PC-9 (cell line): ENCODE measurements around the gene HDAC10. TPM values are rescaled to one million over a fixed set of nuclear protein-coding genes. Genes with fewer than 3 reads are reported as not detected.

Experiments
- BruUV-seq: library from RNA; stranded (reverse); fragments of 400-500 nt; replicated peaks from 2 replicates; lab custom pipeline; 2021; lab: Mats Ljungman, UMichigan
- CTCF ChIA-PET: fragments of 300-600 bp; sonication (Branson Sonifier 250); formaldehyde crosslinking; loops from one replicate; lab custom pipeline; 2022; ENCODE audit warnings: antibody characterized with exemption; lab: Charles Lee
- POLR2A ChIA-PET: fragments of 300-600 bp; sonication (Branson Sonifier 250); formaldehyde crosslinking; loops from one replicate; lab custom pipeline; 2022; ENCODE audit warnings: antibody characterized with exemption; ENCODE audit not compliant: unreplicated experiment; lab: Charles Lee
- DNase-seq, 2 experiments: peaks; one replicate each; pipeline versions ENCODE4 v3.0.0 to v3.0.0-alpha.2; 2015 to 2022; ENCODE audit warnings: mixed read lengths in 1 of 2
- H2AFZ ChIP-seq: fragments of 200-600 bp; sonication (generic); 2 replicates; pipeline ENCODE4 v1.8.1; 2017; ENCODE audit warnings: antibody characterized with exemption
- H3F3A ChIP-seq: fragments of 200-600 bp; sonication (generic); 2 replicates; pipeline ENCODE4 v1.8.1; 2017; ENCODE audit warnings: antibody characterized with exemption, mild to moderate bottlenecking, low read depth; ENCODE audit not compliant: insufficient read depth
- H3K27ac ChIP-seq: fragments of 200-600 bp; sonication (generic); 2 replicates; pipeline ENCODE4 v1.6.1; 2016; ENCODE audit warnings: mixed run types
- H3K27me3 ChIP-seq: fragments of 200-600 bp; sonication (generic); 2 replicates; pipeline ENCODE4 v1.6.1; 2016; ENCODE audit warnings: low read depth, mixed run types; ENCODE audit not compliant: insufficient read depth
- H3K36me3 ChIP-seq: fragments of 200-600 bp; sonication (generic); 2 replicates; pipeline ENCODE4 v1.6.1; 2016; ENCODE audit warnings: low read depth, mixed run types
- H3K4me1 ChIP-seq: fragments of 200-600 bp; sonication (generic); replicated peaks from 2 replicates; pipeline ENCODE4 v1.6.1; 2016; ENCODE audit warnings: mixed run types; ENCODE audit not compliant: insufficient read depth
- H3K4me2 ChIP-seq: fragments of 200-600 bp; sonication (generic); 2 replicates; pipeline ENCODE4 v1.6.1; 2017; ENCODE audit warnings: mixed run types
- H3K4me3 ChIP-seq: fragments of 200-600 bp; sonication (generic); 2 replicates; pipeline ENCODE4 v1.6.1; 2016; ENCODE audit warnings: mixed run types
- H3K79me2 ChIP-seq: fragments of 200-600 bp; sonication (generic); 2 replicates; pipeline ENCODE4 v1.6.1; 2017; ENCODE audit warnings: low read depth, mixed run types
- H3K9me2 ChIP-seq: fragments of 200-600 bp; sonication (generic); 2 replicates; pipeline ENCODE4 v1.8.1; 2017; ENCODE audit warnings: mild to moderate bottlenecking; ENCODE audit not compliant: insufficient read depth
- H3K9me3 ChIP-seq: fragments of 200-600 bp; sonication (generic); 2 replicates; pipeline ENCODE4 v1.8.1; 2016; ENCODE audit warnings: low read depth; ENCODE audit not compliant: insufficient read depth
- H4K20me1 ChIP-seq: fragments of 200-600 bp; sonication (generic); 2 replicates; pipeline ENCODE4 v1.8.1; 2017; ENCODE audit not compliant: insufficient read depth
- CTCF ChIP-seq: fragments of 200-600 bp; sonication (generic); conservative IDR thresholded peaks from 2 replicates; pipeline ENCODE4 v1.6.1; 2017; ENCODE audit warnings: mixed run types, antibody characterized with exemption, mild to moderate bottlenecking, moderate library complexity
- EZH2 ChIP-seq: fragments of 200-600 bp; sonication (generic); IDR thresholded peaks from 2 replicates; pipeline ENCODE4 v1.8.0; 2017; ENCODE audit warnings: antibody characterized with exemption, low read depth
- intact Hi-C: fragments of 100-400 bp; cut with micrococcal nuclease; formaldehyde crosslinking; loops from one replicate; pipeline ENCODE4 v1.10.0; 2022; ENCODE audit not compliant: unreplicated experiment
- total RNA-seq: library from RNA; stranded (reverse); gene quantifications from 2 replicates; pipeline ENCODE4 v1.2.3, GENCODE V29; 2021

HDAC10 gene
- total RNA-seq, 1 experiment from 2014 or later: 80.5 TPM

GRCh38 chr22:50286701-50287318, 35.7 kb upstream of the HDAC10 start:
- Histone ChIP-seq H3F3A (peaks cover 39% of the 10 kb centered on the region), H3K27ac (no peak overlapping the region), H4K20me1 (peaks cover 51% of the 10 kb centered on the region), H3K27me3 (no peaks in the 10 kb centered on the region), H2AFZ (no peak overlapping the region), H3K4me1 (peaks cover 23% of the 10 kb centered on the region), H3K36me3 (peaks cover 50% of the 10 kb centered on the region), H3K9me2 (no peaks in the 10 kb centered on the region), H3K9me3 (no peaks in the 10 kb centered on the region), H3K79me2 (peaks cover 44% of the 10 kb centered on the region), H3K4me3 (no peak overlapping the region), H3K4me2 (no peak overlapping the region)
- CTCF ChIA-PET: no interaction called here
- no peak for DNase-seq
- TF ChIP-seq EZH2 (no peak), CTCF (no peak)
- POLR2A ChIA-PET: no interaction called here
- BruUV-seq: no TSS peak
- intact Hi-C loops: no loop called here

- POLR2A ChIA-PET: no interaction called here
- Histone ChIP-seq H4K20me1 (peaks cover 46% of the 10 kb centered on the region), H2AFZ (no peak overlapping the region), H3K79me2 (peaks cover 44% of the 10 kb centered on the region), H3K4me3 (no peak overlapping the region), H3K9me3 (no peaks in the 10 kb centered on the region), H3F3A (peaks cover 45% of the 10 kb centered on the region), H3K4me2 (no peak overlapping the region), H3K27ac (no peak overlapping the region), H3K4me1 (peaks cover 28% of the 10 kb centered on the region), H3K27me3 (no peaks in the 10 kb centered on the region), H3K9me2 (no peaks in the 10 kb centered on the region), H3K36me3 (peaks cover 50% of the 10 kb centered on the region)
- intact Hi-C loops: no loop called here
- no peak for DNase-seq
- no TSS peak for BruUV-seq
- CTCF ChIA-PET: no interaction called here
- TF ChIP-seq CTCF (no peak), EZH2 (no peak)
These were observed 35.2 kb upstream of the HDAC10 start for GRCh38 chr22:50286275-50286674.

GRCh38 chr22:50285568-50286229, 34.6 kb upstream of the HDAC10 start:
- Histone ChIP-seq H3K4me2 (no peak overlapping the region), H3K9me2 (no peaks in the 10 kb centered on the region), H3K36me3 (peaks cover 52% of the 10 kb centered on the region), H4K20me1 (peaks cover 40% of the 10 kb centered on the region), H3K4me3 (no peak overlapping the region), H3K79me2 (peaks cover 44% of the 10 kb centered on the region), H3K9me3 (no peaks in the 10 kb centered on the region), H3K27ac (no peak overlapping the region), H3K4me1 (peaks cover 33% of the 10 kb centered on the region), H3K27me3 (no peaks in the 10 kb centered on the region), H3F3A (peaks cover 47% of the 10 kb centered on the region), H2AFZ (no peak overlapping the region)
- DNase-seq: no peak
- BruUV-seq: no TSS peak
- intact Hi-C loops: no loop called here
- ChIA-PET POLR2A (no interaction called here), CTCF (no interaction called here)
- TF ChIP-seq CTCF: no peak
- TF ChIP-seq EZH2: no peak
